UCSD-AML1 (cell line): ENCODE data around the gene UGT1A3.
"Not testable (repeated sequence)": the region's sequence is repeated elsewhere in the genome, so short reads cannot be mapped to it uniquely, and the experiment has no call there.

Experiments used
- DNase-seq: peaks from one replicate; lab custom pipeline; 2025; ENCODE audit not compliant: unreplicated experiment; lab: John Stamatoyannopoulos, UW

Gene UGT1A3

DNA sequence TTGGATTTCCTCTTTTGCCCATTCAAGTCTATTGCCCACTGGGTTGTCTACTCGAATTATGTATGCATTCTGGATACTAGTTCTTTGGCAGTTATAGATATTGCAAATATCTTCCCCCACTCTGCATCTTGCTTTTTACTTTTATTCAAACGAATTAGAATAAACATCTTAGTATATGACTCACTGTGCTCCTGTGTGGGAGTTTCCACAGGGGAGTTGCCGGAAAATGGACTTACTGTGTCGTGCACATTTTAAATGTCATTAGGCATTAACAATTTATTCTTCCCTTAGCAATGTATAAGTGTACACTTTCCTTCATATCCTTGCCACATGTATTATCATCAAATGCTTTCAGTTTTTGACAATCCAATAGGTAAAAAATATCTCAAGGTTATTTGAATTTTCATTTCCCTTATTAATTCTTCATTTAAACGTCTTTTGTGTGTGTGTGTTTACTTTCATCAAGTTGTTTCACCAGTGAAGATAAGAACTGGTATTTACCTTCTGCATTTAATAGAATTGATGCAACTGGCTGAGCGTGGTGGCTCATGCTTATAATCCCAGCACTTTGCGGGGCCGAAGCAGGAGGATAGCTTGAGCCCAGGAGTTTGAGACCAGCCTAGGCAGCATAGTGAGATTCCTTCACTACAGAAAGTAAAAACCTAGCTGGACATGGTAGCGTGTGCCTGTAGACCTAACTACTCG lies 20.8 kb upstream of the UGT1A3 start:
- DNase-seq, result no peak

DNA sequence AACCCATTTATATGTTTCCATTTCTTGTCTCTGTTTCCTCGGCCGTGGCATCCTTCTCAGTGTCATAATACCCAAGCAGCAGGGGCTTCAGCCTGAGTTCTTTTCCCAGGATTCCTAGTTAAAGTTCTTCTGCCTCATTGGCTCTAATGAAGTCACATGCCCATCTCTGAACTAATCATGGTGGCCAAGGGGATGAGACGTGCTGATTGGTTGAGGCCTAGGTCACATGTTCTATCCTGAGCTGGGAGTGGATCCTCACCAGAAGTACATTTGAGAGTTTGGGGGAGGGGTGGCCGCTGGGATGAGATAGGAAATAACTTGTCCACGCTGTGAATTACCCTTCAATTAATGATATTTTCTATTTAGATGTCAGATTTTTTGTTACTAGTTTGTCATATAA lies 19.9 kb upstream of the UGT1A3 start:
- no peak for DNase-seq

DNA sequence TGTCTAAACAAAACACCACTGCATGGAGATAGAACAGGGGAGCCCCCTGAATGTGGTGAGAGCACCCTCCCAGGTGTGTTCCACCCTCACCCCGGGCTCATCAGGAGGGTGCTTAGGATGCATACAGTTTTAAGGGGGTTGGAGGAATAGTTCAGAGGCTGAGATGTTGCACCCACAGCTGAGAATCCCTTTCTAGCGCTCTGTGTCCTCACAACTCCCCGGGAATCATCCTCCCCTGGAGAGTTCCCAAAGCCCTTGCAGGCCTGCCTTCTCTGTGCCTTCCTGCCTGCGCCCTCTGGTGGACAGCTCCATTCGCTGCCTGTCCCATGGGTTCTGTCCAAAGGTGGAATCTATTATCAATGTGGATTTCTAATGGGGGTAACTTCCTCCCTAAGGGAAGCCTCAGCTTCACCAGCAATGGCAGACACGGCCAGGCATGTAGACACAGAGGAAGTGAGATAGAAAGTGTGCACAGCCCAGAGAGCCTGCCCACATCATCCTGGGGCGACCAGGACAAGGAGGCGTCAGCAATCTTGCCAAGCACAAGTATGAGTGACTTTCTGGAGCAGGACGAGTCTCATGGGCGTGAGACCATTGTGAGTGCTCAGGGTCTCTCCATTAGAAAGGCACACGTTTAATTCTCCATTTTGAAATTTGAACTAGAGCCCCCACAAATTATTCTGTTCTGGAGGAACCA lies 17.4 kb upstream of the UGT1A3 start:
- DNase-seq, result peak; percentile 70

DNA sequence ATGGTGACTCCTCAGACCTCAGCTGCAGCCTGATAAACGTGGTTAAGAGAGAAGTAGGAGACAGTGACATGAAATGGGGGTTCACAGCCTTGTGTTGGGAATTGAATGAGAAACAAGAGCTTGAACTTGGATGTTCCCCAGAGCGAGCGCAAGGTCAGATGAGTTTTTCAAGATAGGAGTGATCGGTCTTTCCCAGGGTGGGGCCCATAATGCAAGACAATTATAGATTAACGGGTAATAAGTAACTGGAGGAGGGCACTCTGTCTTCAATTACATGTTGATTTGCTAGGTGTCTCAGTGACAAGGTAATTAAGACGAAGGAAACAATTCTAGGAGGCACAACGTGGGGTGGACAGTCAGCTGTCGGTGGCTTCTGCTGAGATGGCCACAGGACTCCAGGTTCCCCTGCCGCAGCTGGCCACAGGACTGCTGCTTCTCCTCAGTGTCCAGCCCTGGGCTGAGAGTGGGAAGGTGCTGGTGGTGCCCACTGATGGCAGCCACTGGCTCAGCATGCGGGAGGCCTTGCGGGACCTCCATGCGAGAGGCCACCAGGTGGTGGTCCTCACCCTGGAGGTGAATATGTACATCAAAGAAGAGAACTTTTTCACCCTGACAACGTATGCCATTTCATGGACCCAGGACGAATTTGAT lies 16.1 kb upstream of the UGT1A3 start, which contains the start of gene UGT1A5:
UGT1A5 (plus strand) TSS at position 297 of the 651 bp plus-strand sequence; CDS start at position 382, 85 bp downstream.
- no peak for DNase-seq

DNA sequence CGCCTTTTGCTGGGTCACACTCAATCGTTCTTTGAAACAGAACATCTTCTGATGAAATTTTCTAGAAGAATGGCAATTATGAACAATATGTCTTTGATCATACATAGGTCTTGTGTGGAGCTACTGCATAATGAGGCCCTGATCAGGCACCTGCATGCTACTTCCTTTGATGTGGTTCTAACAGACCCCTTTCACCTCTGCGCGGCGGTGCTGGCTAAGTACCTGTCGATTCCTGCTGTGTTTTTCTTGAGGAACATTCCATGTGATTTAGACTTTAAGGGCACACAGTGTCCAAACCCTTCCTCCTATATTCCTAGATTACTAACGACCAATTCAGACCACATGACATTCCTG lies 15.6 kb upstream of the UGT1A3 start:
- DNase-seq, result no peak

DNA sequence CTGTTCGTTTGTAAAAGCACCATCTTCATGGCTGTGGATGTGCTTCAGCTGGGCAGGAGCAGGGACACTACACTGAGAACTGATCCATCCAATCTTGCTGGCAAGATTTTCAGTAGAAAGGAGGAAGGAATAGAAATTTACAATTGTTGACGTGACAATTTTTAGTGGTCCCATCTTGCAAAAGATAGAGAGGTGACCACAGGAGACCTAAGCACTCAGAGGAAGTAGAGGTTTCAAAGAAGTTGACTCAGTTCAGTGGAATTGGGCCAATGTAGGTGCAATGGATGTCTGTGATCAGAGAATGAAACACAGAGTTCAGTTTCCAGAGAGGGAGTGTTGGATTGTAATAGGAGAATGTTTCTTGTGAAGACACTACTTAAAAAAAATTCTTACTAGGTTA lies 14.7 kb upstream of the UGT1A3 start:
- no peak for DNase-seq

DNA sequence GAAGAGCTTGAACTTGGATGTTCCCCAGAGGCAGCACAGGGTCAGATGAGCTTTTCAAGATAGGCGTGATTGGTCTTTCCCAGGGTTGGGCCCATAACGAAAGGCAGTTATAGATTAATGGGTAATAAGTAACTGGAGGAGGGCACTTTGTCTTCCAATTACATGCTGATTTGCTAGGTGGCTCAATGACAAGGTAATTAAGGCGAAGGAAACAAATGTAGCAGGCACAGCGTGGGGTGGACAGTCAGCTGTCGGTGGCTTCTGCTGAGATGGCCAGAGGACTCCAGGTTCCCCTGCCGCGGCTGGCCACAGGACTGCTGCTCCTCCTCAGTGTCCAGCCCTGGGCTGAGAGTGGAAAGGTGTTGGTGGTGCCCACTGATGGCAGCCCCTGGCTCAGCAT lies 10.3 kb upstream of the UGT1A3 start, which contains the start of gene UGT1A4:
UGT1A4 (plus strand) TSS at position 185 of the 400 bp plus-strand sequence; CDS start at position 270, 85 bp downstream.
- DNase-seq, result no peak

DNA sequence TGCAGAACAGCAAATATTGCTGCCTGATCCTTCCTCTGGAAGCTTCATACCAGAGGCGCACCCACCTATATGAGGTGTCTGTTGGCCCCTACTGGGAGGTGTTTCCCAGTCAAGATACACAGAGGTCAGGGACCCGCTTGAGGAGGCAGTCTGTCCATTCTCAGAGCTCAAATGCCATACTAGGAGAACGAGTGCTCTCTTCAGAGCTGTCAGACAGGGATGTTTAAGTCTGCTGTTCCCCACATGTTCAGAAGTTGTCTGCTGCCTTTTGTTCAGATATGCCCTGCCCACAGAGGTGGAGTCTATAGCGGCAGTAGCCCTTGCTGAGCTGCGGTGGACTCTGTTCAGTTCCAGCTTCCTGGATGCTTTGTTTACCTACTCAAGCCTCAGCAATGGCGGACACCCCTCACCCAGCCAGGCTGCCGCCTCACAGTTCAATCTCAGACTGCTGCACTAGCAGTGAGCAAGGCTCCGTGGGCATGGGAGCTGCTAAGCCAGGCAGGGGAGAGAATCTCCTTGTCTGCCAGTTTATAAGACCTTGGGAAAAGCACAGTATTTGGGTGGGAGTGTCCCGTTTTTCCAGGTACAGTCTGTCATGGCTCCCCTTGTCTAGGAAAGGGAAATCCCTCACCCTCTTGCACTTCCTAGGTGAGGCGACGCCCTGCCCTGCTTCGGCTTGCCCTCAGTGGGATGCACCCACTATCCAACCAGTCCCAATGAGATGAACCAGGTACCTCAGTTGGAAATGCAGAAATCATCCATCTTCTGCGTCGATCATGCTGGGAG lies 8.2 kb downstream of the UGT1A3 start:
- DNase-seq, result not testable (repeated sequence)

DNA sequence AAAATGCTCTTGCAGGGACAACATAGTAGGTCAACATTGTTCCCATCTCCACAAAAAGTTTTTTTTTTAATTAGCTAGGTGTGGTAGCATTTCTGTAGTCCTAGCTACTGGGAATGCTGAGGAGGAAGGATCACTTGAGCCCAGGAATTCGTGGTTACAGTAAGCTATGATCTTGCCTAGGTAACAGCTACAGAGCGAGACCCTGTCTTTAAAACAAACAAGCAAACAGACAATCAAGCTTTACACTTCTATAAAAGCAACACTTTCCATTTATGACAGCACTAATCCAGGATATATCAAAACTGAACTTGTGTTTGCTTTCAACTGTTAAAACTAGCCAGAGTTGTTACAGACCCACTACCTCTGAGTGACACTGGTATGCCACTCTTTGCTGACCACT lies 12.0 kb downstream of the UGT1A3 start:
- no peak for DNase-seq

DNA sequence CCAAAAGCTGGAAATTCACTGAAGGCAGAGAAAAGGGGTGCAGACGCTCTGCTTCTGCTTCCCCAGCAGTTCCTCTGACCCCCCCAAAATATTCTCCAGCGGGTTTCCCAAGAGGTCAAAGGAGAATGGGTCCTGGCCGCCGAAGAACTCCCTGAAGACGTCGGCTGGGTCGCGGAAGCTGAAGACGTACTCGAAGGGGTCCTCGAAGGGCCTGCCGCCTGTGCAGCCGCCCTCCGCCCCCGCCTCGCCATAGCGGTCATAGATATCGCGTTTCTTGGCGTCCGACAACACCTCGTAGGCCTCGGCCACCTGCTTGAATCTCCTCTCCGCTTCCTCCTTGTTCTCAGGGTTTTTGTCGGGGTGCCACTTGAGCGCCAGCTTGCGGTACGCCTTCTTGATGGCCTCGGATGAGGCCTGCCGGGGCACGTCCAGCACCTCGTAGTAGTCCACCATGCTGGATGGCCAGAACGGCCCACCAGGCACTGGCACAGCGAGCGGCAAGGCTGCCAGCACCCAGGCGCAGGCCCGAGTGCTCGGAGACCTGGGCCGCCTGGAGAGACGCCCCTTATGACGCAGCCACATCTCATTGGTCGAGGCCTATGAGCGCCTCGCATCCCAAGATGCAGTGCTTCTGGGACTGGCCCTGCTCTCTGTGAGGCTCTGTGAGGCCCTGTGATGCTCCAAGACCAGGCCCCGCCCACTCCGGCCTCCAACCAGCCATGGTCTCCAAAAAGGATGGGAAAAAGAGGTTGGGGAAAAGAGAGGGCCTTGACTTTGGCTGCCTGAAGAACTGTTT lies 14.8 kb downstream of the UGT1A3 start:
- DNase-seq, result no peak

DNA sequence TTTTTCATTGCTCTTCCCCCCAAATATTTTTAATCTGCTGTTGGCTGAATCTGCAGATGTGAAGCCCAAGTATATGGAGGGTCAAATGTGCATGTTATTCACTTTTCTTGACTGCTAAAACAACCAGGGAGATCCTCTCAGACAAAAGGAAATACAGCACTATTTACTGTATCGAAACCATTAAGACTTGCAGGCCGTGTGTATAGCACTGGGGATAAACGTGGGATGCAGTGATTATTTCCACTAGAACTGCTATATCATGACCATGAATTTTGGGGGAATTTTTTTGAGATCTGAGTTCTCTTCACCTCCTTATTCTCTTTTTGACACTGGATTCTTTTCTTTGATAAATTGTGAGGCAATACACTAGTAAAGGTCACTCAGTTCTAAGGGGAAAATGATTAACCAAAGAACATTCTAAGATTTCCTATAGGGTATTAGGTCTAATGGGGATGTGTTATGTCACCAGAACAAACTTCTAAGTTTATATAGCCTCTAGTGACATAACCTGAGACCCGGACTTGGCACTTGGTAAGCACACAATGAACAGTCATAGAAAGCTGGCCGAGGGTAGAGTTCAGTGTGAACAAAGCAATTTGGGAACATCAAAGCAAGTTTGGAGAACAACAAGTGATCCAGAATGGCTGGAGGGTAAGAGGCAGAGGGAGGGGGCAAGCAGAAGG lies 16.4 kb downstream of the UGT1A3 start:
- DNase-seq, result no peak

DNA sequence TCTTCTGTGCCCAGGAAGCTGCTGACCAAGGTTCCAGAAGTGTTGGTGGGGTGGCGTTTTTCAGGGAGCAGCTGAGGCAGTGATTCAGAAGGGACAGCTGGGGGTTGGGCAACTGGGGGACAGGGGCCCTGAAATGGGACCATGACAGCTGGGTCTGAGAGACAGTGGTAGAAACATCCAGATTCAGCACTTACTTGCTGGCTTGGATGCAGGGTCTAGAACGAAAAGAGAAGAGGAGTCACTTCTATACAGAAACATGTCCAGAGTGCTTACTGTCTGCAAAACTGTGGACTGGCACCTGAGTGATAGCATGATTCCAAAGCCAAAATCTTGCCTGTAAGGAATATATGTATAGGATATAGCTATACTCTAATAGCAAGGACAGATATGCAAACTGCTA lies 17.0 kb downstream of the UGT1A3 start:
- DNase-seq, result not testable (repeated sequence)

DNA sequence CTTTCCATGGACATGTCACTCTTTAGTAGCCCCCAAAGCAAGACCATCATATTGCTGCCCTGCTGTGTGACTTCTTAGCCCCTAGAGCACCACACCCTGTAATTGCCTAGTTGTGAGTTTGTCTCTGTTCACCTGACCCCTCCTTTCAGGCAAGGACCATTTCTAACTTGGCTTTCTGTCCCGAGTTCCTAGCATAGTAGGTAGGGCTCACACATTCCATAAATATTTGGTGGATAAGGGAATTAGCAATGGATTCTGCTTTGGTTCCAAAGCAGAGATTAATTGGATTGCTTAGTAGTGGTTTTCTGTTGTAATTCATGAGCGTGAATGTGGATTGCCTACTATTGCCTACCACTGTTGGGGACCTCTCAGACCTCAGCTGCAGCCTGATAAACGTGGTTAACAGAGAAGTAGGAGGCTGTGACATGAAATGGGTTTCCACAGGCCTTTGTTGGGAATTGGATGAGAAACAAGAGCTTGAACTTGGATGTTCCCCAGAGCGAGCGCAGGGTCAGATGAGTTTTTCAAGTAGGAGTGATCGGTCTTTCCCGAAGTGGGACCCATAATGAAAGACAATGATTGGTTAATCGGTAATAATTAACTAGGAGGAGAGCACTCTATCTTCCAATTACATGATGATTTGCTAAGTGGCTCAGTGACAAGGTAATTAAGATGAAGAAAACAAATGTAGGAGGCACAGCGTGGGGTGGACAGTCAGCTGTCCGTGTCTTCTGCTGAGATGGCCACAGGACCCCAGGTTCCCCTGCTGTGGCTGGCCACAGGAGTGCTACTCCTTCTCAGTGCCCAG lies 17.8 kb downstream of the UGT1A3 start:
- DNase-seq, result no peak

DNA sequence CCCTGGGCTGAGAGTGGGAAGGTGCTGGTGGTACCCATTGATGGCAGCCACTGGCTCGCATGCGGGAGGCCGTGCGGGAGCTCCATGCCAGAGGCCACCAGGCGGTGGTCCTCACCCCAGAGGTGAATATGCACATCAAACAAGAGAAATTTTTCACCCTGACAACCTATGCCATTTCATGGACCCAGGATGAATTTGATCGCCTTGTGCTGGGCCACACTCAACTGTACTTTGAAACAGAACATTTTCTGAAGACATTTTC lies 18.4 kb downstream of the UGT1A3 start:
- DNase-seq, result no peak

DNA sequence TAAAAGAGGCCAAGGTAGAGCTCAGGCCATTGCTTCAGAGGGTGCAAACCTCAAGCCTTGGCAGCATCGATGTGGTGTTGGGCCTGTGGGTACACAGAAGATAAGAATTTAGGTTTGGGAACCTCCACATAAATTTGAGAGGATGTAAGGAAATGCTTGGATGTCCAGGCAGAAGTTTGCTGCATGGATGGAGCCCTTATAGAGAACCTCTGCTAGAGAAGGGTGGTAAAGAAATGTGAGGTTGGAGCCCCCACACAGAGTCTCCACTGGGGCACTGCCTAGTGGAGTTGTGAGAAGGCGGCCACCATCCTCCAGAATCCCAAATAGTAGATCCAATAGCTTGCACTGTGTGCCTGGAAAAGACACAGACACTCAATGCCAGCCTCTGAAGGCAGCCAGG lies 21.8 kb downstream of the UGT1A3 start:
- not testable (repeated sequence) for DNase-seq

DNA sequence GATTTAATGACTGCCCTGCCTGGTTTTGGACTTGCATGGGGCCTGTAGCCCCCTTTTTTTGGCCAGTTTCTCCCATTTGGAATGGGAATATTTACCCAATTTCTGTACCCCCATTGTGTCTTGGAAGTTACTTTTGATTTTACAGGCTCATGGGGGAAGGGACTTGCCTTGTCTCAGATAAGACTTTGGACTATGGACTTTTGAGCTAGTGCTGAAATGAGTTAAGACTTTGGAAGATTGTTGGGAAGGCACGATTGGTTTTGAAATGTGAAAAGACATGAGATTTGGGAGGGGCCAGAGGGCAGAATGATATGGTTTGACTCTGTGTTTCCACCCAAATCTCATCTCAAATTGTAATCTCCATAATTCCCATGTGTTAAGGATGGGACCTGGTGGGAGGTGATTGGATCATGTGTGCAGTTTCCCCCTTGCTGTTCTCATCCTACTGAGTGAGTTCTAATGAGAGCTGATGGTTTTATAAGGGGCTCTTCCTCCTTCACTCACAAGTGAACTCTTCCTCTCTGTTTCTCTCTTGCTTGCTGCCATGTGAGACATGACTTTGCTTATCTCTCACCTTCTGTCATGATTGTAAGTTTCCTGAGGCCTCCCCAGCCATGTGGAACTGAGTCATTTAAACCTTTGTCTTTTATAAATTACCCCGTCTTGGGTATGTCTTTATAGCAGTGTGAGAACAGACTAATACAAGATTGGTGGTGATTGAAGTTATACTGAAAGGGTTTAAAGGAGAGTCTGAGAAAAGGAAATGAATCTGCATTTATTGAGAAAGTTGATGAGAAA lies 22.6 kb downstream of the UGT1A3 start:
- DNase-seq, result not testable (repeated sequence)

DNA sequence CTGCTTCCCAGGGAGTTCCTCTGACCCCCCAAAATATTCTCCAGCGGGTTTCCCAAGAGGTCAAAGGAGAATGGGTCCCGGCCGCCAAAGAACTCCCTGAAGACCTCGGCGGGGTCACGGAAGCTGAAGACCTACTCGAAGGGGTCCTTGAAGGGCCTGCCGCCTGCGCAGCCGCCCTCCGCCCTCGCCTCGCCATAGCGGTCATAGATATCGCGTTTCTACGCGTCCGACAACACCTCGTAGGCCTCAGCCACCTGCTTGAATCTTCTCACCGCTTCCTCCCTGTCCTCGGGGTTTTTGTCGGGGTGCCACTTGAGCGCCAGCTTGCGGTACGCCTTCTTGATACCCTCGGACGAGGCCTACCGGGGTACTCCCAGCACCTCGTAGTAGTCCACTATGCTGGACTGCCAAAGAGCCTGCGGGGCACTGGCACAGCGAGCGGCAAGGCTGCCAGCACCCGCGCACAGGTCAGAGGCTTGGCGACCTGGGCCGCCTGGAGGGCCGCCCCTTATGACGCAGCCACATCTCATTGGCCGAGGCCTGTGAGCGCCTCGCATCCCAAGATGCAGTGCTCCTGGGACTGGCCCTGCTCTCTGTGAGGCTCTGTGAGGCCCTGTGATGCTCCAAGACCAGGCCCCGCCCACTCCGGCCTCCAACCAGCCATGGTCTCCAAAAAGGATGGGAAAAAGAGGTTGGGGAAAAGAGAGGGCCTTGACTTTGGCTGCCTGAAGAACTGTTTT lies 26.2 kb downstream of the UGT1A3 start:
- DNase-seq, result no peak
